T-helper 2 cell treated with Interferon-gamma antibody and Interleukin-4, amounts not matched to agents 100 ng/mL and 5 ng/mL, for 36 hours (primary cell): Measurements from ENCODE around the gene PAPSS2. TPM values are rescaled to one million over a fixed set of nuclear protein-coding genes. Genes with fewer than 3 reads are reported as not detected.

Experiments used
- intact Hi-C: fragments of 100-400 bp; cut with micrococcal nuclease; formaldehyde crosslinking; loops from one replicate; pipeline ENCODE4 v1.15.1; 2023
- total RNA-seq: library from RNA; stranded (reverse); gene quantifications from 2 replicates; pipeline ENCODE4 v1.2.3, GENCODE V29; 2022

Gene PAPSS2
- total RNA-seq, 1 donor from 2014 or later = 0.05 TPM

GRCh38 chr10:87669752-87670151 is 10.1 kb downstream of the PAPSS2 start:
- intact Hi-C loops = no loop called here

- intact Hi-C loops = no loop called here
These were observed 10.9 kb downstream of the PAPSS2 start for GRCh38 chr10:87670586-87670985.

- intact Hi-C loops = no loop called here
These were observed 11.6 kb downstream of the PAPSS2 start for GRCh38 chr10:87671139-87671815.

- intact Hi-C loops = no loop called here
These were observed 12.9 kb downstream of the PAPSS2 start for GRCh38 chr10:87672551-87672950.

- intact Hi-C loops = no loop called here
These were observed 15.3 kb downstream of the PAPSS2 start for GRCh38 chr10:87674943-87675342.

- intact Hi-C loops = no loop called here
These were observed 16.0 kb downstream of the PAPSS2 start for GRCh38 chr10:87675396-87676376.

- intact Hi-C loops = no loop called here
These were observed 17.9 kb downstream of the PAPSS2 start for GRCh38 chr10:87677595-87677994.

GRCh38 chr10:87678302-87678701 is 18.6 kb downstream of the PAPSS2 start:
- intact Hi-C loops = no loop called here

GRCh38 chr10:87683356-87683755 is 23.7 kb downstream of the PAPSS2 start:
- intact Hi-C loops = no loop called here

- intact Hi-C loops = no loop called here
These were observed 24.4 kb downstream of the PAPSS2 start for GRCh38 chr10:87684001-87684638.

GRCh38 chr10:87685832-87686574 is 26.3 kb downstream of the PAPSS2 start:
- intact Hi-C loops = no loop called here

GRCh38 chr10:87691506-87692070 is 31.9 kb downstream of the PAPSS2 start:
- intact Hi-C loops = no loop called here

GRCh38 chr10:87692956-87693484 is 33.3 kb downstream of the PAPSS2 start:
- intact Hi-C loops = no loop called here

GRCh38 chr10:87694011-87694794 is 34.5 kb downstream of the PAPSS2 start:
- intact Hi-C loops = no loop called here

GRCh38 chr10:87695074-87695473 is 35.4 kb downstream of the PAPSS2 start:
- intact Hi-C loops = no loop called here

GRCh38 chr10:87696922-87697745 is 37.5 kb downstream of the PAPSS2 start:
- intact Hi-C loops = no loop called here

- intact Hi-C loops = no loop called here
These were observed 40.5 kb downstream of the PAPSS2 start for GRCh38 chr10:87700031-87700796.
